H9 (cell line): ENCODE measurements around the gene TRIM10. TPM values are rescaled to one million over a fixed set of nuclear protein-coding genes. Genes with fewer than 3 reads are reported as not detected.

Experiments
- DNase-seq: peaks from one replicate; pipeline ENCODE4 v3.0.0-alpha.2; 2017
- H2AFZ ChIP-seq: one replicate; pipeline ENCODE4 v1.6.1; 2013; ENCODE audit warnings: mild to moderate bottlenecking, low read length, control low read depth, moderate library complexity
- H2AK5ac ChIP-seq: 2 replicates; pipeline ENCODE4 v1.6.1; 2013; ENCODE audit warnings: low read length, control low read depth, mixed read lengths; ENCODE audit not compliant: insufficient read length
- H2BK120ac ChIP-seq: one replicate; pipeline ENCODE4 v1.6.1; 2013; ENCODE audit warnings: low read depth, mild to moderate bottlenecking, low read length, control low read depth, inconsistent platforms; ENCODE audit not compliant: poor library complexity, severe bottlenecking
- H2BK12ac ChIP-seq: 2 replicates; pipeline ENCODE4 v1.6.1; 2013; ENCODE audit warnings: low read length, control low read depth, mixed read lengths, low read depth; ENCODE audit not compliant: insufficient read length
- H2BK15ac ChIP-seq: 2 replicates; pipeline ENCODE4 v1.6.1; 2013; ENCODE audit warnings: low read depth, low read length, control low read depth
- H2BK20ac ChIP-seq: one replicate; pipeline ENCODE4 v1.6.1; 2013; ENCODE audit warnings: low read depth, mild to moderate bottlenecking, low read length, control low read depth, inconsistent platforms; ENCODE audit not compliant: poor library complexity, severe bottlenecking
- H2BK5ac ChIP-seq: 2 replicates; pipeline ENCODE4 v1.6.1; 2013; ENCODE audit warnings: low read length, control low read depth, mixed read lengths; ENCODE audit not compliant: insufficient read length
- H3K14ac ChIP-seq: 2 replicates; pipeline ENCODE4 v1.6.1; 2013; ENCODE audit warnings: low read length, control low read depth; ENCODE audit not compliant: insufficient read depth
- H3K18ac ChIP-seq: 2 replicates; pipeline ENCODE4 v1.6.1; 2013; ENCODE audit warnings: low read depth, mild to moderate bottlenecking, mixed read lengths, low read length, control low read depth; ENCODE audit not compliant: insufficient read length
- H3K23ac ChIP-seq: 2 replicates; pipeline ENCODE4 v1.6.1; 2013; ENCODE audit warnings: low read length, control low read depth, mixed read lengths, low read depth; ENCODE audit not compliant: insufficient read length
- H3K23me2 ChIP-seq: 2 replicates; pipeline ENCODE4 v1.6.1; 2013; ENCODE audit warnings: low read depth, mild to moderate bottlenecking, mixed read lengths, low read length, control low read depth; ENCODE audit not compliant: insufficient read length, poor library complexity, severe bottlenecking
- H3K27ac ChIP-seq: 2 replicates; pipeline ENCODE4 v1.5.1; 2013; ENCODE audit warnings: low read length, control low read depth, mixed read lengths, low read depth; ENCODE audit not compliant: insufficient read length
- H3K27me3 ChIP-seq: 2 replicates; pipeline ENCODE4 v1.6.1; 2013; ENCODE audit warnings: low read length, control low read depth, inconsistent platforms; ENCODE audit not compliant: insufficient read depth
- H3K4ac ChIP-seq: 2 replicates; pipeline ENCODE4 v1.6.1; 2013; ENCODE audit warnings: low read depth, mild to moderate bottlenecking, control low read depth, inconsistent platforms, low read length, moderate library complexity
- H3K4me1 ChIP-seq: 2 replicates; pipeline ENCODE4 v1.6.1; 2013; ENCODE audit warnings: low read length, control low read depth, inconsistent platforms; ENCODE audit not compliant: insufficient read depth
- H3K4me2 ChIP-seq: 2 replicates; pipeline ENCODE4 v1.6.1; 2013; ENCODE audit warnings: low read length, control low read depth, mixed read lengths; ENCODE audit not compliant: insufficient read length, insufficient read depth
- H3K56ac ChIP-seq: 2 replicates; pipeline ENCODE4 v1.6.1; 2013; ENCODE audit warnings: low read depth, mild to moderate bottlenecking, mixed read lengths, low read length, control low read depth; ENCODE audit not compliant: insufficient read length
- H3K79me1 ChIP-seq: 2 replicates; pipeline ENCODE4 v1.6.1; 2013; ENCODE audit warnings: low read depth, mild to moderate bottlenecking, moderate library complexity, low read length, control low read depth, inconsistent platforms; ENCODE audit not compliant: insufficient read depth, poor library complexity, severe bottlenecking
- H3K79me2 ChIP-seq: 2 replicates; pipeline ENCODE4 v1.6.1; 2013; ENCODE audit warnings: low read length, control low read depth, inconsistent platforms; ENCODE audit not compliant: insufficient read depth
- H3K9ac ChIP-seq: 2 replicates; pipeline ENCODE4 v1.6.1; 2013; ENCODE audit warnings: low read length, control low read depth, mixed read lengths; ENCODE audit not compliant: insufficient read length; ENCODE audit errors: extremely low read depth
- H3K9me3 ChIP-seq: one replicate; pipeline ENCODE4 v1.6.1; 2013; ENCODE audit warnings: low read depth, low read length, inconsistent platforms; ENCODE audit not compliant: control insufficient read depth
- H3T11ph ChIP-seq: one replicate; pipeline ENCODE4 v1.6.1; 2013; ENCODE audit warnings: mild to moderate bottlenecking, low read length, control low read depth, inconsistent platforms
- H4K20me1 ChIP-seq: one replicate; pipeline ENCODE4 v1.6.1; 2013; ENCODE audit not compliant: control insufficient read depth, insufficient read length, insufficient read depth
- H4K5ac ChIP-seq: 2 replicates; pipeline ENCODE4 v1.6.1; 2013; ENCODE audit warnings: low read depth, mild to moderate bottlenecking, mixed read lengths, low read length, control low read depth; ENCODE audit not compliant: insufficient read length
- H4K8ac ChIP-seq: replicated peaks from 2 replicates; pipeline ENCODE4 v1.6.1; 2013; ENCODE audit warnings: low read length, control low read depth, mixed read lengths, low read depth; ENCODE audit not compliant: insufficient read length
- H4K91ac ChIP-seq: 2 replicates; pipeline ENCODE4 v1.6.1; 2013; ENCODE audit warnings: low read depth, mild to moderate bottlenecking, moderate library complexity, mixed read lengths, low read length, control low read depth; ENCODE audit not compliant: insufficient read length
- H3K27ac Mint-ChIP-seq, 3 experiments: 2 replicates in 2 of 3; 3 replicates in 1 of 3; pipeline ENCODE4 v1.8.0; 2020 to 2021; ENCODE audit warnings: mixed read lengths in 3 of 3, mild to moderate bottlenecking in 1 of 3, moderate library complexity in 1 of 3
- H3K27me3 Mint-ChIP-seq: 2 replicates; pipeline ENCODE4 v1.8.0; 2021; ENCODE audit warnings: low read depth, mild to moderate bottlenecking, moderate library complexity, mixed read lengths
- H3K36me3 Mint-ChIP-seq, 3 experiments: 2 replicates in 2 of 3; 3 replicates in 1 of 3; pipeline ENCODE4 v1.8.0; 2020 to 2021; ENCODE audit warnings: low read depth in 3 of 3, mixed read lengths in 3 of 3; ENCODE audit not compliant: insufficient read depth in 1 of 3
- H3K4me1 Mint-ChIP-seq, 2 experiments: 2 replicates each; pipeline ENCODE4 v1.8.0; 2020; ENCODE audit warnings: mixed read lengths in 2 of 2
- H3K4me3 Mint-ChIP-seq, 2 experiments: 2 replicates in 1 of 2; 3 replicates in 1 of 2; pipeline ENCODE4 v1.8.0; 2020 to 2021; ENCODE audit warnings: mild to moderate bottlenecking in 2 of 2, mixed read lengths in 2 of 2, moderate library complexity in 1 of 2
- H3K9me3 Mint-ChIP-seq, 2 experiments: 2 replicates in 1 of 2; 3 replicates in 1 of 2; pipeline ENCODE4 v1.8.0; 2020; ENCODE audit warnings: mild to moderate bottlenecking in 2 of 2, mixed read lengths in 2 of 2, moderate library complexity in 1 of 2
- WGBS: extraction: QIAGEN DNeasy Blood & Tissue Kit; methylation state at CpG from one replicate; pipeline ENCODE4 v1.1.7; 2013; ENCODE audit warnings: missing lambda C conversion rate, low lambda C conversion rate, mixed read lengths; ENCODE audit not compliant: insufficient read length; ENCODE audit errors: extremely low coverage; 5-methylcytosine and 5-hydroxymethylcytosine counted together
- total RNA-seq: library from RNA; stranded (reverse); gene quantifications from 2 replicates; pipeline ENCODE4 v1.2.1, GENCODE V29; 2021
- TF ChIP-seq, protein P1 (sequence below): fragments of 200-600 bp; sonication (generic); conservative IDR thresholded peaks from 3 replicates; pipeline ENCODE4 v1.8.0; 2021; ENCODE audit warnings: antibody characterized with exemption, mild to moderate bottlenecking

TRIM10 gene
- total RNA-seq, 1 experiment from 2014 or later = 0.07 TPM

DNA sequence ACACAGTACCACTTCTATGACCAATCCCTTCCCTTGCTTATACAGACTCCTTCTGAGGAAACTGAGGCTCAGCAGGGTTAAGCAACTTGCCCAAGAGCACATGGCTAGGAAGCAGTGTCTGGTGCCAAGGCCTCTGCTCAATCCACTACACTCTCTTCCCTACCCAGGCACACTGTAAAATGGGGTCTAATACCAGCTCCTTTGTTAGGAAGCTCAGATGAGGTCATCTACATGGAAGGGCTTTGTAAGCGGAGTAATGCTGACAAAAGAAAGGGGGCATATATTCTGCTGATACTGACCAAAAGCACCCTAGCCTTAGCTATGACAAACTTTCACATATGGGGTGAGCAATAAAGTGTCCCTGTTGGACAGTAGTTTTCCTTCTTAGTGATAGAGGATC is 43.1 kb upstream of the TRIM10 start:
- Histone ChIP-seq H2BK20ac (no peak overlapping the region), H3K4ac (no peak overlapping the region), H4K20me1 (no peaks in the 10 kb centered on the region), H3K9me3 (no peaks in the 10 kb centered on the region), H2AK5ac (no peak overlapping the region), H3K56ac (no peak overlapping the region), H3T11ph (no peak overlapping the region), H3K4me1 (peaks cover 16% of the 10 kb centered on the region; the same call in 1 of the 2 replicates), H3K9ac (no peak overlapping the region), H3K23me2 (no peaks in the 10 kb centered on the region), H2BK5ac (no peak overlapping the region), H3K79me2 (peaks cover 1% of the 10 kb centered on the region; the same call in 1 of the 2 replicates), H2BK120ac (no peak overlapping the region), H3K18ac (no peak overlapping the region), H3K4me2 (no peak overlapping the region), H2AFZ (no peak overlapping the region), H3K23ac (no peak overlapping the region), H4K5ac (no peak overlapping the region), H4K91ac (no peak overlapping the region), H3K27me3 (no peaks in the 10 kb centered on the region), H3K79me1 (peaks cover 6% of the 10 kb centered on the region), H3K27ac (no peak overlapping the region), H2BK12ac (no peak overlapping the region), H2BK15ac (no peak overlapping the region), H3K14ac (no peak overlapping the region), H4K8ac (no peak overlapping the region)
- no CpG with 5 or more reads among the region's 1 CpG for WGBS
- DNase-seq = no peak
- H3K36me3 Mint-ChIP-seq = peaks cover 4 to 26% (median 11%) of the 10 kb centered on the region in 3 experiments; a peak in 6 of 7 replicates
- H3K4me3 Mint-ChIP-seq = no peak overlapping the region; a peak in 1 of 5 replicates
- H3K4me1 Mint-ChIP-seq = peaks cover 32 to 51% of the 10 kb centered on the region in 2 experiments
- no peak overlapping the region for H3K27ac Mint-ChIP-seq
- no peaks in the 10 kb centered on the region; the same call in 1 of the 2 replicates for H3K27me3 Mint-ChIP-seq
- H3K9me3 Mint-ChIP-seq = no peaks in the 10 kb centered on the region
- TF ChIP-seq, protein P1, sequence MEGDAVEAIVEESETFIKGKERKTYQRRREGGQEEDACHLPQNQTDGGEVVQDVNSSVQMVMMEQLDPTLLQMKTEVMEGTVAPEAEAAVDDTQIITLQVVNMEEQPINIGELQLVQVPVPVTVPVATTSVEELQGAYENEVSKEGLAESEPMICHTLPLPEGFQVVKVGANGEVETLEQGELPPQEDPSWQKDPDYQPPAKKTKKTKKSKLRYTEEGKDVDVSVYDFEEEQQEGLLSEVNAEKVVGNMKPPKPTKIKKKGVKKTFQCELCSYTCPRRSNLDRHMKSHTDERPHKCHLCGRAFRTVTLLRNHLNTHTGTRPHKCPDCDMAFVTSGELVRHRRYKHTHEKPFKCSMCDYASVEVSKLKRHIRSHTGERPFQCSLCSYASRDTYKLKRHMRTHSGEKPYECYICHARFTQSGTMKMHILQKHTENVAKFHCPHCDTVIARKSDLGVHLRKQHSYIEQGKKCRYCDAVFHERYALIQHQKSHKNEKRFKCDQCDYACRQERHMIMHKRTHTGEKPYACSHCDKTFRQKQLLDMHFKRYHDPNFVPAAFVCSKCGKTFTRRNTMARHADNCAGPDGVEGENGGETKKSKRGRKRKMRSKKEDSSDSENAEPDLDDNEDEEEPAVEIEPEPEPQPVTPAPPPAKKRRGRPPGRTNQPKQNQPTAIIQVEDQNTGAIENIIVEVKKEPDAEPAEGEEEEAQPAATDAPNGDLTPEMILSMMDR = no peak
